Renal cortical epithelial cell (primary cell): ENCODE data around the gene OXCT1. TPM values are rescaled to one million over a fixed set of nuclear protein-coding genes. Genes with fewer than 3 reads are reported as not detected.
"Not testable (repeated sequence)": the region's sequence is repeated elsewhere in the genome, so short reads cannot be mapped to it uniquely, and the experiment has no call there.

Experiments
- DNase-seq: peaks from one replicate; pipeline ENCODE4 v3.0.0-alpha.2; 2011; ENCODE audit warnings: low read depth
- total RNA-seq: library from RNA; depleted of rRNA; stranded (reverse); fragments of >200 nt; gene quantifications from 2 replicates; pipeline ENCODE4 v1.2.3, GENCODE V29; 2014

Gene OXCT1
- total RNA-seq, 1 donor from 2014 or later: 23.5 TPM

GRCh38 chr5:41827792-41828191 lies 42.4 kb downstream of the OXCT1 start:
- no peak for DNase-seq

GRCh38 chr5:41822036-41822435 lies 48.2 kb downstream of the OXCT1 start:
- no peak for DNase-seq

GRCh38 chr5:41821051-41821450 lies 49.2 kb downstream of the OXCT1 start:
- DNase-seq: no peak

GRCh38 chr5:41820150-41820549 lies 50.1 kb downstream of the OXCT1 start:
- DNase-seq: no peak

GRCh38 chr5:41817625-41818301 lies 52.5 kb downstream of the OXCT1 start:
- no peak for DNase-seq

- no peak for DNase-seq
Measured at GRCh38 chr5:41815663-41816229, 54.5 kb downstream of the OXCT1 start.

- DNase-seq: no peak
Measured at GRCh38 chr5:41815261-41815660, 55.0 kb downstream of the OXCT1 start.

GRCh38 chr5:41814306-41814705 lies 55.9 kb downstream of the OXCT1 start:
- not testable (repeated sequence) for DNase-seq

GRCh38 chr5:41812156-41812555 lies 58.1 kb downstream of the OXCT1 start:
- DNase-seq: no peak

GRCh38 chr5:41809128-41809527 lies 61.1 kb downstream of the OXCT1 start:
- DNase-seq: no peak

GRCh38 chr5:41808294-41808693 lies 61.9 kb downstream of the OXCT1 start:
- DNase-seq: no peak

- DNase-seq: no peak
Measured at GRCh38 chr5:41797662-41798061, 72.6 kb downstream of the OXCT1 start.

GRCh38 chr5:41796061-41796460 lies 74.2 kb downstream of the OXCT1 start:
- DNase-seq: peak; percentile 25

GRCh38 chr5:41795125-41795524 lies 75.1 kb downstream of the OXCT1 start:
- no peak for DNase-seq

GRCh38 chr5:41794471-41794870 lies 75.8 kb downstream of the OXCT1 start:
- DNase-seq: peak; percentile 96

GRCh38 chr5:41793141-41793770 lies 77.0 kb downstream of the OXCT1 start:
- no peak for DNase-seq

GRCh38 chr5:41790038-41790776 lies 80.0 kb downstream of the OXCT1 start:
- DNase-seq: no peak

GRCh38 chr5:41789434-41789833 lies 80.8 kb downstream of the OXCT1 start:
- no peak for DNase-seq

- no peak for DNase-seq
Measured at GRCh38 chr5:41788941-41789368, 81.3 kb downstream of the OXCT1 start.

GRCh38 chr5:41787265-41787664 lies 83.0 kb downstream of the OXCT1 start:
- peak; percentile 51 for DNase-seq

- no peak for DNase-seq
Measured at GRCh38 chr5:41785061-41785460, 85.2 kb downstream of the OXCT1 start.

GRCh38 chr5:41778410-41778809 lies 91.8 kb downstream of the OXCT1 start:
- DNase-seq: no peak

- DNase-seq: peak; percentile 93
Measured at GRCh38 chr5:41776435-41776834, 93.8 kb downstream of the OXCT1 start.
